ENCODE results near the gene ARID2. TPM values are rescaled to one million over a fixed set of nuclear protein-coding genes. Genes with fewer than 3 reads are reported as not detected.

The ARID2 gene
- total RNA-seq, 1 donor from 2014 or later = 28.7 TPM

GRCh38 chr12:45743247-45743646 is 13.7 kb downstream of the ARID2 start:
- Mint-ChIP-seq H3K27me3 (ENCODE audit: low read depth) (no peaks in the 10 kb centered on the region), H3K27ac (no peak overlapping the region), H3K4me3 (ENCODE audit: low read depth) (no peak overlapping the region), H3K36me3 (ENCODE audit: low read depth) (peaks cover 46% of the 10 kb centered on the region), H3K4me1 (ENCODE audit: low read depth) (peaks cover 24% of the 10 kb centered on the region), H3K9me3 (no peaks in the 10 kb centered on the region)
- no peak for DNase-seq (ENCODE audit: low spot score)
- intact Hi-C loops (cut with micrococcal nuclease) = no loop called here

DNA sequence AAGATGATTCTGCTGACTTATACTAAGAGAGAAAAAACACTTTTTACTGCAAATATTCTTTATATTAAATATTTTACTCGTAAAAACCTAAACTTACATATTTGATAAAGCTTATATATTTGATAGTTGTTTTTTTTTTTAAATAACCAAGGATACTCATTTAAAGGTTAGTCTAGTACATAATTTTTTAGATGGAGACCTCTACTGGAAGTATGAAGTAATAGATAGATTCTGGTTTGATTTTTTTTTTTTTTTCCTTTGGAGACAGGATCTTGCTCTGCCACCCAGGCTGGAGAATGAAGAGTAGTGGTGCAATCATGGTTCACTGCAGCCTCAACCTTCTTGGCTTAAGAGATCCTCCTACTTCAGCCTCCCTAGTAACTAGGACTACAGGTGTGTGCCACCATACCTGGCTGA is 16.4 kb downstream of the ARID2 start:
- no peak for DNase-seq (ENCODE audit: low spot score)
- H3K36me3 Mint-ChIP-seq (ENCODE audit: low read depth) = peaks cover 51% of the 10 kb centered on the region
- no peaks in the 10 kb centered on the region for H3K27me3 Mint-ChIP-seq (ENCODE audit: low read depth)
- H3K27ac Mint-ChIP-seq = no peak overlapping the region
- intact Hi-C loops (cut with micrococcal nuclease) = loop anchor here (1.0 to 2.0 kb wide), 2 partner anchors 15 to 202 kb away; no protein-coding TSS in a partner anchor
- H3K4me1 Mint-ChIP-seq (ENCODE audit: low read depth) = peaks cover 39% of the 10 kb centered on the region
- H3K9me3 Mint-ChIP-seq = no peaks in the 10 kb centered on the region
- H3K4me3 Mint-ChIP-seq (ENCODE audit: low read depth) = no peak overlapping the region

DNA sequence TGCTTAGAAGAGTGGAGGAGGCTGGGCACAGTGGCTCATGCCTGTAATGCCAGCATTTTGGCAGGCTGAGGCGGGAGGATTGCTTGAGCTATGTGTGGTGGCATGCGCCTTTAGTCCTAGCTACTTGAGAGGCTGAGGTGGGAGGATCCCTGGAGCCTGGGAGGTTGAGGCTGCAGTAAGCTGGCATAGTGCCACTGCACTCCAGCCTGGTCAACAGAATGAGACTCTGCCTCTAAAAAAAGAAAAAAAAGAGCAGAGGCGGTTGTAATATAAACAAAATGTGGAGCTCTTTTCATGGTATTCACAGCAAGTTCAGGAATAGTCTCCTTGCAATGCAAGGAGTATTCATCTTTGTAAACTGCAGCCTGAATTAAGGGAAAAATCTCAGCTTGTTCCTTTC is 27.2 kb downstream of the ARID2 start:
- no peak overlapping the region for H3K27ac Mint-ChIP-seq

GRCh38 chr12:45757172-45757571 is 27.7 kb downstream of the ARID2 start:
- no peak overlapping the region for H3K27ac Mint-ChIP-seq
- H3K27me3 Mint-ChIP-seq (ENCODE audit: low read depth) = no peaks in the 10 kb centered on the region
- H3K36me3 Mint-ChIP-seq (ENCODE audit: low read depth) = peaks cover 20% of the 10 kb centered on the region
- H3K4me1 Mint-ChIP-seq (ENCODE audit: low read depth) = peaks cover 12% of the 10 kb centered on the region
- intact Hi-C loops (cut with micrococcal nuclease) = no loop called here
- no peaks in the 10 kb centered on the region for H3K9me3 Mint-ChIP-seq
- no peak for DNase-seq (ENCODE audit: low spot score)
- H3K4me3 Mint-ChIP-seq (ENCODE audit: low read depth) = no peak overlapping the region

More for the DNA sequence above, 27.2 kb downstream of the ARID2 start:
- Mint-ChIP-seq H3K27me3 (ENCODE audit: low read depth) (no peaks in the 10 kb centered on the region), H3K4me3 (ENCODE audit: low read depth) (no peak overlapping the region), H3K4me1 (ENCODE audit: low read depth) (peaks cover 11% of the 10 kb centered on the region), H3K9me3 (no peaks in the 10 kb centered on the region), H3K36me3 (ENCODE audit: low read depth) (peaks cover 21% of the 10 kb centered on the region)
- intact Hi-C loops (cut with micrococcal nuclease) = no loop called here
- no peak for DNase-seq (ENCODE audit: low spot score)

- Mint-ChIP-seq H3K27ac (no peak overlapping the region), H3K9me3 (no peaks in the 10 kb centered on the region), H3K36me3 (ENCODE audit: low read depth) (peaks cover 8% of the 10 kb centered on the region), H3K4me1 (ENCODE audit: low read depth) (peaks cover 5% of the 10 kb centered on the region), H3K4me3 (ENCODE audit: low read depth) (no peak overlapping the region), H3K27me3 (ENCODE audit: low read depth) (no peaks in the 10 kb centered on the region)
- intact Hi-C loops (cut with micrococcal nuclease) = no loop called here
- DNase-seq (ENCODE audit: low spot score) = no peak
Observed at GRCh38 chr12:45760333-45760732, 30.8 kb downstream of the ARID2 start.

DNA sequence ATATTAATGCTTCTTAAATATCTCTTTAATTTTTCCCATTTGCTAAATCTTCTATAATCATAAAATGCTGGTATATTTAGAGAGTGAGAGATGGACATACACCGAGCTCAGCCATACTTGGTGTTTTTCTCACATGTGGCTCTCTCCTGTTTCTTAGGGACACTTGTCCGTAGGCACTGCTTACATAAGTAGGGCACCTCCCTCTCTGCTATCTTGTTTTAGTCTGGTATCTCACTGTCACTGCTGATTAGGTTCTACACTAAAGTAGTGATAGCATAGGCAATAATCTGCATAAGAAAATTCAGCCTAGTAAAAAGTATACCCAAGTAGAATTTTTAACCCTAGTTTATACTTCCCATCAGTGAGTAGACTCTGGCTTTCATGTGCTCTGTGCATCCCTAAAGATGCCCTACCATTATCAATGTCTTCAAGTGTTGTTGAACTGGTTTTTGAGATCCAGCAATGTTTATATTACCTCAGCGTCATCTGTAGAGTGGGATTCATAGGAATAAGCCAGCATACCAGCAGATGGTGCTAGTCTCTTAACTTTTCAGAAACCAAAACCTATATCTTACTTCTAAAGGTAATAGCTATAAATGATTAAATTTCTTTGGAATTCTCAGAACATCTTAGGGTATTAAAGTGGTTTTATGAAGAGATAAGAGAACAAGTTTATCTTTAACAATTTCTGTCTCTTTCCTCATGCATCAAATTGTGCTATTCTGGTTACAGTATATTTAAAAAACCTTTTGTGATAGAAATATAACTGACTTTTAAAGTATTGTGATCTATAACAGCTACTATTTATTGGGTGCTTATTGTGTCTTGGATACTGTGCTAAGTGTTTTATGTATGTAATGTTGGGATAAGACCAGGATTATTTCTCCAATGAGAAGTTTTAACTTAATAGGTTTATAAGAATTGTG is 32.9 kb downstream of the ARID2 start:
- H3K27me3 Mint-ChIP-seq (ENCODE audit: low read depth) = no peaks in the 10 kb centered on the region
- H3K36me3 Mint-ChIP-seq (ENCODE audit: low read depth) = peaks cover 16% of the 10 kb centered on the region
- no peak for DNase-seq (ENCODE audit: low spot score)
- intact Hi-C loops (cut with micrococcal nuclease) = no loop called here
- H3K9me3 Mint-ChIP-seq = no peaks in the 10 kb centered on the region
- no peak overlapping the region for H3K27ac Mint-ChIP-seq
- H3K4me3 Mint-ChIP-seq (ENCODE audit: low read depth) = no peak overlapping the region
- H3K4me1 Mint-ChIP-seq (ENCODE audit: low read depth) = peaks cover 5% of the 10 kb centered on the region

DNA sequence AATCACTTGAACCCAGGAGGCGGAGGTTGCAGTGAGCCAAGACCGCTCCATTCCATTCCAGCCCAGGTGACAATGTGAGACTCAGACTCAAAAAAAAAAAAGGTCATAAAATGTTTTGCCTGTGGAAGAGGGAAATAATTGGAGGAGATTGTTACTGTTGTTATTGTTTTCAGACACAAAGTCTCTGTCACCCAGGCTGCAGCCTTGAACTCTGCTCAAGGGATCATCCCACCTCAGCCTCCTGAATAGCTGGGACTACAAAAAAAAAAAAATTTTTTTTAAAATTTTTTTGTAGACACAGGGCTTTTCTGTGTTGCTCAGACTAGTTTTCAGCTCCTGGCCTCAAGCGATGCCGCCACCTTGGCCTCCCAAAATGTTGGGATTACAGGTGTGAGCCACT is 33.9 kb downstream of the ARID2 start:
- intact Hi-C loops (cut with micrococcal nuclease) = no loop called here
- Mint-ChIP-seq H3K27me3 (ENCODE audit: low read depth) (no peaks in the 10 kb centered on the region), H3K27ac (no peak overlapping the region), H3K9me3 (peaks cover 3% of the 10 kb centered on the region), H3K4me1 (ENCODE audit: low read depth) (peaks cover 5% of the 10 kb centered on the region), H3K36me3 (ENCODE audit: low read depth) (peaks cover 26% of the 10 kb centered on the region), H3K4me3 (ENCODE audit: low read depth) (no peak overlapping the region)
- no peak for DNase-seq (ENCODE audit: low spot score)

DNA sequence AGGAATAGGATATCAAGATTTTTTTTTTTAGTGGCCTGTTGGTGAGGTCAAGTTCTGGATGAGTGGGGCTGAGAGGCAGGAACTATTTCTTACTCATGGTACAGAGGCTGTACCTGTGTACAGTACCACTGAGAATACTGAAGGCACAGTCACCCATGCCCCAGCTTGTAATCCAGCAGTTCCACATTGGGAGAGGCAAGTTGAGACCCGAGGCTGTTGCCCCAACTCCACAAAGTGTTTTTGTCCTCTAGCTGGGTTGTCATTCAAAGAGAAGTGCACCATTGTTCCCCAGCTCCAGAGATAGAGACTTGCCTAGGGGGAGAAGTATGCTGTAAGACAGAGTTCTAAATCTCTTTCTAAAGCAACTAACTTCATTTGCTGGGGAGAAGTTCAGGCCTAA is 38.7 kb downstream of the ARID2 start:
- H3K27me3 Mint-ChIP-seq (ENCODE audit: low read depth) = no peaks in the 10 kb centered on the region
- no peak overlapping the region for H3K4me3 Mint-ChIP-seq (ENCODE audit: low read depth)
- H3K27ac Mint-ChIP-seq = no peak overlapping the region
- intact Hi-C loops (cut with micrococcal nuclease) = no loop called here
- DNase-seq (ENCODE audit: low spot score) = no peak
- peaks cover 5% of the 10 kb centered on the region for H3K4me1 Mint-ChIP-seq (ENCODE audit: low read depth)
- H3K9me3 Mint-ChIP-seq = peaks cover 14% of the 10 kb centered on the region
- H3K36me3 Mint-ChIP-seq (ENCODE audit: low read depth) = peaks cover 40% of the 10 kb centered on the region

DNA sequence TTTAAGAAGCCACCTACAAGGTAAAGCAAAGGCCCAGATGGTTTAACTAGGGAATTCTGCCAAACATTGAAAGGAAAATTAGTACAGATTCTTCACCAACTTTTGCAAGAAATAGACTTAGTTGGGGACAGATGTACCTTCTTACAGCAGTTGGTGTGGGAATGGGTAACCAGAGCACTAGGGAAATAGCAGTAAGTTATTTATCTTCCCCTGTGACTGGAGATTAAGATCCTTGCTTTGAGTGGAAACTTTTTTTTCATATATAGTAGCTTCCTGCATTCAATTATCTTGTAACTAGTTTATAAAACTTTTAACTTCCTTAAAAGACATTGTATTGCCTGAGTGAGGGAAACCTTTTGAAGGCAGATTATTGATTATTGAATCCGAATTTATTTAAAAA is 44.2 kb downstream of the ARID2 start:
- Mint-ChIP-seq H3K9me3 (peaks cover 7% of the 10 kb centered on the region), H3K27me3 (ENCODE audit: low read depth) (no peaks in the 10 kb centered on the region), H3K4me3 (ENCODE audit: low read depth) (no peak overlapping the region), H3K36me3 (ENCODE audit: low read depth) (peaks cover 11% of the 10 kb centered on the region), H3K27ac (no peak overlapping the region), H3K4me1 (ENCODE audit: low read depth) (peaks cover 14% of the 10 kb centered on the region)
- no peak for DNase-seq (ENCODE audit: low spot score)
- intact Hi-C loops (cut with micrococcal nuclease) = no loop called here

- Mint-ChIP-seq H3K27me3 (ENCODE audit: low read depth) (no peaks in the 10 kb centered on the region), H3K4me1 (ENCODE audit: low read depth) (peaks cover 14% of the 10 kb centered on the region), H3K4me3 (ENCODE audit: low read depth) (no peak overlapping the region), H3K36me3 (ENCODE audit: low read depth) (peaks cover 2% of the 10 kb centered on the region), H3K9me3 (peaks cover under 1% of the 10 kb centered on the region), H3K27ac (no peak overlapping the region)
- intact Hi-C loops (cut with micrococcal nuclease) = no loop called here
- no peak for DNase-seq (ENCODE audit: low spot score)
Observed at GRCh38 chr12:45774508-45775162, 45.1 kb downstream of the ARID2 start.

DNA sequence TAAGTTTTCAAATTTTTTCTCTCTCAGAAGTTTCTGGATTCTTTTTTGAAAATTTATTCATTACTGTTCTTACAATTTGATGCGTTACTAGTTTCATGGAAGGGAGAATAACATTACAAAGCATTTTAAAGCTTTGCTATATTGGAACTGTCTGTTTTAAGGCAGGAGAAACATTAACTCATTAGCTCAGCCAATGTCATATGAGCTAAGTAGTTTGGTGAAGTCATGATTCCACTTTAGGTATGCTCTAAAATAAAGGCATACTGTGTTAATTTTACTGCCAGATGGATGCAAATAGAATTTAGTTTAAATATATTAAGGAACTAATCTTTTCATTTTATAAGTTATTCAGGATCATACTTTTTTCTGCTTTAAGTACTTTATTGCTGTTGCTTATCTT is 46.0 kb downstream of the ARID2 start:
- no peak overlapping the region for H3K4me3 Mint-ChIP-seq (ENCODE audit: low read depth)
- intact Hi-C loops (cut with micrococcal nuclease) = no loop called here
- no peaks in the 10 kb centered on the region for H3K9me3 Mint-ChIP-seq
- peaks cover 15% of the 10 kb centered on the region for H3K4me1 Mint-ChIP-seq (ENCODE audit: low read depth)
- H3K27ac Mint-ChIP-seq = no peak overlapping the region
- DNase-seq (ENCODE audit: low spot score) = no peak
- H3K27me3 Mint-ChIP-seq (ENCODE audit: low read depth) = no peaks in the 10 kb centered on the region
- H3K36me3 Mint-ChIP-seq (ENCODE audit: low read depth) = no peaks in the 10 kb centered on the region

GRCh38 chr12:45775964-45776363 is 46.5 kb downstream of the ARID2 start:
- intact Hi-C loops (cut with micrococcal nuclease) = no loop called here

DNA sequence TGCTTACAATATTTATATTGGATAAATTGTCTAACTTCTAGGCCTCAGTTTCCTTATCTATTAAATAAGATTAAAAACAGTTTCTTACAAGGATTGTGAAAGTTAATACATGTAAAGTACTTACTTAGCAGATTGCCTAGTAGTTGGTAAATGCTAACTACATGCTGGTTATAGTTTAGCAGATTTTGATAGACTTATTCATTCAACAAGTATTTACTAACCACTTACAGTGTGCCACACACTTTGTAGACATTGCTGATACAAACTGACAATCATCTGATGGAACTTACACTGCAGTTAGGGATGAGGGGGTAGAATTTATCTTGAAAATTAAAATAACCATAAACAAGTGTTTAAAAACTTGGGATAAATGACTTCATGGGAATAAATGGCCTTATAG is 50.4 kb downstream of the ARID2 start:
- intact Hi-C loops (cut with micrococcal nuclease) = no loop called here
- Mint-ChIP-seq H3K27ac (no peak overlapping the region), H3K4me3 (ENCODE audit: low read depth) (no peak overlapping the region), H3K27me3 (ENCODE audit: low read depth) (no peaks in the 10 kb centered on the region), H3K36me3 (ENCODE audit: low read depth) (no peaks in the 10 kb centered on the region), H3K9me3 (no peaks in the 10 kb centered on the region), H3K4me1 (ENCODE audit: low read depth) (peaks cover 5% of the 10 kb centered on the region)
- DNase-seq (ENCODE audit: low spot score) = no peak

More at GRCh38 chr12:45775964-45776363, 46.5 kb downstream of the ARID2 start:
- Mint-ChIP-seq H3K4me1 (ENCODE audit: low read depth) (peaks cover 16% of the 10 kb centered on the region), H3K27me3 (ENCODE audit: low read depth) (no peaks in the 10 kb centered on the region), H3K27ac (no peak overlapping the region), H3K4me3 (ENCODE audit: low read depth) (no peak overlapping the region), H3K9me3 (no peaks in the 10 kb centered on the region), H3K36me3 (ENCODE audit: low read depth) (no peaks in the 10 kb centered on the region)
- DNase-seq (ENCODE audit: low spot score) = no peak

All from activated T-helper 2 cell treated with anti-CD3 and anti-CD28 coated beads, Interferon-gamma antibody, Interleukin-2, Interleukin-4, amounts not matched to agents 10 μg/mL and 5 μg/mL and 100 μg/mL, durations not matched to agents 14 hours and 24 hours and 36 hours (primary cell).